GDM1 (cell line): ENCODE measurements around the gene PBRM1.
A peak's percentile ranks its signal among the peaks of the same experiment; 100 is the strongest.
"Not testable (repeated sequence)": the region's sequence is repeated elsewhere in the genome, so short reads cannot be mapped to it uniquely, and the experiment has no call there.

Source experiments
- DNase-seq: peaks from one replicate; lab custom pipeline; 2025; lab: John Stamatoyannopoulos, UW

Gene PBRM1

GRCh38 chr3:52704611-52705437 lies 19.1 kb upstream of the PBRM1 start:
- DNase-seq = no peak

GRCh38 chr3:52703341-52703740 lies 17.6 kb upstream of the PBRM1 start:
- no peak for DNase-seq

GRCh38 chr3:52697632-52697965 lies 11.9 kb upstream of the PBRM1 start:
- DNase-seq = no peak

GRCh38 chr3:52696830-52697631 lies 11.3 kb upstream of the PBRM1 start:
- no peak for DNase-seq

DNA sequence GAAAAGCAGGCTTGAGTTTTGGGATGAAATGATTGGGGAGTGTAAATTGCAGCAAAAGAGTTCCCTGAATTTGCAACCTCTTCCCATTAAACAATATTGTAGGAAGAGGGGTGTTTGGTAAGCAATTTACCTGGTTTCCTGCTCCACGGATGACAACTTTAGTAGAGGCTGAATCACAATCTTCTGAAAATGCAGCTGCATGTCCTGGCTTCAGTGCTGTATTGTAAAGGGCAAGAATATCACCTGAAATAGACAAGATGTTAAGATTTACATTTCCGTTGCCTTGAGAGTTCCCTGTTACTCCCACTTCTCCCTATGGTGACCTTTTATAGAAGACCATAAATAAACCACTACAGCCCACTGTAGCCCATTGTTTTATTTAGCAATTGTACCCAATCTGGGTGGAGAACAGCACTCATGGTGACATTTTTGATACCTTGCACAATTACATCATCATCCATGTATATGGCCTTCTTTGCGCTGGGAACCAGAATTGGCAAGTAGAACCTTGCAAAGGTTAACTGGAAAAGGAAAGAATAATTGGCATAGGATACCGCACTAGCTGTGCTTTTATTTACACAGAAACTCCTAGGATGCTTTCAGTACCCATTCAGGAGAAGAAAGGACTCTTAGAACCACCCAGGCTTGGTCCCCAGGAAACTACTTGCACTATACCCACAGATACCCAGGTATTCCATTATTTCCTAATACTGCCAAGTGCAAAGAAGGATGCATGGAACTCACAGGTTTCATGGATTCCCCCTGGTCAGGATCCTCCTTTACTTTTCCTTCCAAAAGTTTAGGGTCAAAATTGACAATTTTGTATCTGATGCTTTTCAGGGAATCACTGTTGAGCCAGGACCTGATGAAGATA lies 10.3 kb upstream of the PBRM1 start:
- no peak for DNase-seq

DNA sequence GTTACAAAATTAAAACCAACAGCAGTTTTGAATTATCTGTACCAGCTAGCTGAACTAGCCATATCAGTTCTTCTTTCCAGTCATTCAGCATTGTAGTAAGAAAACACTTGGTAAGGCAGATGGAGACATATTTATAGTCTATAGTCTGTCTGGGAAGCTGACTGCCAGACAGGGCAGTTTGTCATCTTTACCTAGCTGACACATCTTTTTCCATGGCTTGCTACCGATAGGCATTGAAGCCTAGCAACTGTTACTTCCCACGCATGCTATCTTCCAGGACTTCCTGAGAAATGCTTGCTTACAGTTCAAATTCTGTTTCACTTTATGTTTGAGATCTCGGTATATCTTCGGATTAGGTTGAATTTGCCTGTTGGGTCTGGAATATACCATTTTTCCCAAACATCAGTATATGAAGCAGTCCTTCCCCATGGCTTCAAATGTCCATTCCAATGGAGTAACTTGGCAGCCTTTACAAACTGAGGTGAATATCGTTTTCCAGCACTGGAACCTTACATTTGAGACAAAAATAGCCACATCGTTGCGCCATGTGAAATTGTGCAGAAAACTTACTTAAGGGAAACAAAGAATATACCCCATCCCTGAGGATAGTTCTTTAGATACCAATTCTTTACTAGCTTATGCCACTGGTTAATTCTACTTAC lies 8.9 kb upstream of the PBRM1 start:
- no peak for DNase-seq

- no peak for DNase-seq
Measured at GRCh38 chr3:52693071-52693470, 7.4 kb upstream of the PBRM1 start.

DNA sequence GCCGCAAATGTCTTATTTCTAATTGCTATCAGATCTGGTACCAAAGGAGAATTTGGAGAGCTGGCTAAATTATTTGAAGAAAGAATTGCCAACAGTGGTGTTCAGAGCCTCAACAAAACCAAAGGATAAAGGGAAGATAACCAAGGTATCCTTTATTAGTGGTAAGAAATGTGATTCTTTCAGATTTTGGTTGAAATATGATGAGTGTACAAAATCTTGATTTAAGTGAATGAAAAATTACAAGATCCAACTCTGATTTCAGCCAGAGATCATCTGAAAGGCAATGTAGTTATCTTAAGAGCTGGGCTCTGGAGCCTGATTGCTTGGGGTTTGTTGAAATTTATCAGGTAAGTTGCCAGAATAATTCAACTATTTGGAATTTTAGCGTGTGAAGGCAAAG lies 4.8 kb upstream of the PBRM1 start:
- no peak for DNase-seq

DNA sequence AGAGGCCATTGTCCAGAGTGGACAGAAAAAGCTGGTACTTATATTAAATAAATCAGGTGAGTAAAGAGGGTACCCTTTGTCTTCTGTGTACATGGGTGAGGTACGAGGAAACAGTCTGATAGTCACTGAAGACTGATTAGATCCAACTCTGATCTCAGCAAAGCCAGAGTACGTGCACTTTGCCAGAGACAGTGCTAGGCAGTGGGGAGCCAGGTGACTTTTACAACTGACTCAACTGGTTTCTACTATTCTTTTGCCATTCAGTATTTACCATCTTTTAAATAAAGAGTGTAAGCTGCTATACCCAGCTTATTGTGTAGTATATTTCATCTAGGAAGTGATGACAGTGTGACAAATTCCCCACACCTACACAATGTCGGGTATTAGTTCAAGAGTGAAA lies 3.4 kb upstream of the PBRM1 start:
- no peak for DNase-seq

DNA sequence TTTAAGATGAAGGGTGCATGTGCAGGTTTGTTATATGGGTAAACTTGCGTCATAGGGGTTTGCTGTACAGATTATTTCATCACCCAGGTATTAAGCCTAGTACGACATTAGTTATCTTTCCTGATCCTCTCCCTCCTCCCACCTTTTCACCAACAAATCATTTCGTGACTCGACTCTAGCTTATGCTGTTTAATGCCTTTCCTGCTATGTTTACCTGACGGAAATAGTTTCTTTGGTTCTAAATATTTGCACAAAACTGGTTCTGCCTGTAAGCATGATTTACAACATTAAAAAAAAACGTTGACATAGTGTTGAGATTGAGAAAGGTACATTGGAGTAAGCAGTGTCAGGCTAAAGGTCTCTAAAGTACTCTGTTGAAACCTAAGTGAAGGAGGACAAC lies 2.6 kb upstream of the PBRM1 start:
- DNase-seq = no peak

GRCh38 chr3:52685285-52685708 lies 416 bp downstream of the PBRM1 start:
- peak; percentile 73 for DNase-seq

DNA sequence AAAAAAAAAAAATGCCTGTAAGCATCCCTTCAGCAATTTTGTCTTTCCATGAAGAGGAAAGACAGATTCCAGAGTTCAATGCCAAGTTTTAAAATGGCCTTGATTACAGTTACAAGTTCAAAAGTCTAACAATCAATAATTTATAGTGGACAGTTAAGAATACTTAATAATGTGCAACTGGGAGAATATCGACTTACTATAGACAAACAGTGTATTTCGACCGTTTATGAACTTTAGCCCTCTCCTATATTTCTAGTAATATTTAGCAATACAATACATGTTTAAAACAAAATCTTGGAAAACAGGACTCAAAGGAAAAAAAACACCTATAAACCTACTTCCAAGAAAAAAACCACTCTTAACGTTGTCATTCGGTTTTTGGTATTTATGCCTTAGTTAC lies 1.5 kb downstream of the PBRM1 start:
- DNase-seq = no peak

GRCh38 chr3:52683611-52684010 lies 2.1 kb downstream of the PBRM1 start:
- no peak for DNase-seq

DNA sequence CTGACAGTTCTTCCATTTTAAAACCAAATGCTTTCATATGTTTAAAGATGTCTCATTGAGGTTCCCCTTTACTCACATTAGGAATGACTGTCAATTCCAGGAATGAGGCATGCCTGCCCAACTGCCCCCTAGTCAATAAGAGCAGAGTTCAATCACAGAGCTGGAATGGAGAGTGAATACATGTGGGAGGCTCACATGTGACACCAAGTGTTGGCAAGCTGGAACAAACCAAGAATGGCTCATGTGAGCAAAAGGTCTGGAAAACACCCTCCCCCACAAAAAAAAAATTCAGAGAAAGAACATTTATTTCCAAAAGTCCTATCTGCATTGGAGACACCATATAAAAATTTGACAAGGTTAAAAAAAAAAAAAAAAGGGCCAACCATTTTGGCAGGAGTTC lies 3.7 kb downstream of the PBRM1 start:
- DNase-seq = peak; percentile 6

- DNase-seq = no peak
Measured at GRCh38 chr3:52681596-52681995, 4.1 kb downstream of the PBRM1 start.

DNA sequence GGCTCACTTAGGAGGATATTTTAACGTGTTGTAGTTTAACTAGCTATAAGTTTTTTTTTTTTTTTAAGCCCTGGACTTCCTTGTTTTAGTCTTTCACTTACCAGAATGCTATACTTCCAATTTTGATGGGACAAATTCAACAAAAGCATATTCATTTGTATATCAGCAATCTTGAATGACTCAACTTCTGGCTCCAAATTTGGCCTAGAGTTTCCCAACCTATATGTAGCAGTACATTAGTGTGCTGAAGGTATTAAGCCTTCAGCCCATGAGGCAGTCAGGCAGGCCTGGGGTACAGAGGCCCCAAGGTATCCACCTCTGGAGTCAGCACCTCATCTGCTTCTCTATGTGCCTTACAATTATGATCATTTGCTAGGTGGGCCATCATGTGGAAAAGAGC lies 5.9 kb downstream of the PBRM1 start:
- no peak for DNase-seq

GRCh38 chr3:52679199-52679538 lies 6.5 kb downstream of the PBRM1 start:
- no peak for DNase-seq

DNA sequence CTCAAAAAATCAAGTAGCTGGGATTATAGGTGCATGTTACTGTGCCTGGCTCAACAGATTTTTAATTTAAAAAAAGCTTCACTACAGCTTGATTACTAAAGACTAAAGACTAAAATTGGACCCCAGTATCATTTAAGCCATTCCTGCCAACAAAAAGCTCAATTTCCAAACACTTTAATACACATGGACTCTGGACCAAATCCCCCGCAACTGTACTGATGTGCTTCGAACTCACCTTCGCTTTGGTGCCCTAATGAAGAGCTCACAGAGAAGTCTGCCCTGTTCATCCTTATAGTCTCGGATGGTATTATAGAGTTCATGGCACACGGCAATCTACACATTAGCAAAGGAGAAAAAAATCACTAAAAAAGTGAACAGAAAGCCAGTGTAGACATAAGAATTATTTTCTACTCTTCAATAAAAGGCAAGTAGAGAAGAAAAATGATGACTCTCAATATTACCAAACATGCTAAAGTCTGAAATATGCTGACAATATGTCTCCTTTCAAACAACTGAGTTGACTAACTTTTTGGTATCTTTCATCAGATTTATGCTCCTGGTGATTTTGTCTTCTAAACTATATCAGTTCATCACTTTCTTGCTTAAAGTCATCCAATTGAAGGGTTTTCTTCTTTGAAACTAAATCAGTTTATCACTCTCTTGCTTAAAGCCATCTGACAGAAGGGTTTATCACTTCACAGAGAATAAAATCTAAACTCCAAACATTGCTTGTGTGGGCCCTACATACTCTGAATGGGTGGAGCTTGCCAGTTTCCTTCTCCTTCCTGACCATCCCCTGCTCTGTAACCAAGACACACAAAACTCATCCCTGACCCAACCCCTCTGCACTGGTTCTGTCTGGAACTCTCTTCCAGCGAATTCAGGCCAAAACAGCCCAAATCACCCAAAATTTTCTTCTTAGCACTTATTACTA lies 7.2 kb downstream of the PBRM1 start:
- DNase-seq = no peak

DNA sequence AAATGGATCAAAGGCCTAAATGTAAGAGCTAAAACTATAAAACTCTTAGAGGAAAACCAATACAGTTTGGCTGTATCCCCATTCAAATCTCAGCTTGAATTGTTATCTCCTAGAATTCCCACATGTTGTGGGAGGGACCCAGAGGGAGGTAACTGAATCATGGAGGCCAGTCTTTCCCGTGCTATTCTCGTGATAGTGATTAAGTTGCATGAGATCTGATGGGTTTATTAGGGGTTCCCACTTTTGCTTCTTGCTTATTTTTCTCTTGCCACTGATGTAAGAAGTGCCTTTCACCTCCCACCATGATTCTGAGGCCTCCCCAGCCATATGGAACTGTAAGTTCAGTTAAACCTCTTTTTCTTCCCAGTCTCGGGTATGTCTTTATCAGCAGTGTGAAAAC lies 9.5 kb downstream of the PBRM1 start:
- not testable (repeated sequence) for DNase-seq

DNA sequence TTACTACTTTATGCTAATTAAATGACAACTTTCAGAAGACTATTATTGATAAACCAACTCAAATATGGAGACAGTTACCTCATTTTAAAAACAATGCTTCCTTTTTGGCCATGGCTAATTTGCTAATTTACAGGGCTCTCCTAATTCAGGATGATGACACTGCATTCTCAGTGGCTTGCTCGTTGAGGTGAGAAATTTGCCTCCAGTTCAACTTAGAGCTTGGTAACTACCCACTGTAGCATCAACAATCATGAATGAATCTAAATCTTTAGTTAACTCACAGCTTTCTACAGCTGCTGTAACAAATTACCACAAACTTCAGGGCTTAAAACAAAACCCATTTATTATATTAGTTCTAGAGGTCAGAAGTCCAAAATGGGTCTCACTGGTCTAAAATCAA lies 14.0 kb downstream of the PBRM1 start:
- DNase-seq = no peak
